Panc1 (cell line): Measurements from ENCODE around the gene LRRC4. TPM values are rescaled to one million over a fixed set of nuclear protein-coding genes. Genes with fewer than 3 reads are reported as not detected.

ENCODE experiments used
- ATAC-seq: fragments of 200-7000 bp; cut with Tn5 transposase; 2 replicates; pipeline ENCODE4 v1.9.1; 2020; ENCODE audit warnings: mild to moderate bottlenecking, moderate library complexity
- BruUV-seq: library from RNA; stranded (reverse); fragments of 400-500 nt; replicated peaks from 2 replicates; lab custom pipeline; 2021; lab: Mats Ljungman, UMichigan
- CTCF ChIA-PET: fragments of 300-600 bp; sonication (Branson Sonifier 250); formaldehyde crosslinking; loops from one replicate; lab custom pipeline; 2022; ENCODE audit warnings: antibody characterized with exemption; lab: Charles Lee
- POLR2A ChIA-PET: fragments of 300-600 bp; sonication (Branson Sonifier 250); formaldehyde crosslinking; loops from one replicate; lab custom pipeline; 2022; ENCODE audit warnings: antibody characterized with exemption; lab: Charles Lee
- DNase-seq: peaks from one replicate; pipeline ENCODE4 v3.0.0-alpha.2; 2010; ENCODE audit warnings: low read depth, low spot score
- H3K27ac ChIP-seq: 2 replicates; pipeline ENCODE4 v1.5.1; 2011; ENCODE audit warnings: mild to moderate bottlenecking, low read length, inconsistent platforms
- H3K27me3 ChIP-seq: fragments of 200-500 bp; sonication (Bioruptor generic); 2 replicates; pipeline ENCODE4 v1.6.0; 2014; ENCODE audit warnings: low read length, inconsistent platforms; ENCODE audit not compliant: control insufficient read depth, insufficient read depth
- H3K36me3 ChIP-seq: fragments of 200-500 bp; sonication (Bioruptor generic); 2 replicates; pipeline ENCODE4 v1.5.1; 2014; ENCODE audit warnings: inconsistent platforms, mild to moderate bottlenecking, low read length, moderate library complexity; ENCODE audit not compliant: control insufficient read depth, insufficient read depth
- H3K4me1 ChIP-seq: 2 replicates; pipeline ENCODE4 v1.5.1; 2011; ENCODE audit warnings: inconsistent platforms, mild to moderate bottlenecking, low read length, moderate library complexity; ENCODE audit not compliant: control insufficient read depth, insufficient read depth
- H3K4me3 ChIP-seq, 2 experiments: 2 replicates each; pipeline ENCODE4 v1.5.1; 2011 to 2012; ENCODE audit warnings: low read depth in 2 of 2, low read length in 2 of 2, mild to moderate bottlenecking in 2 of 2, inconsistent platforms in 1 of 2, moderate library complexity in 1 of 2
- H3K9me3 ChIP-seq: fragments of 200-500 bp; sonication (Bioruptor generic); 2 replicates; pipeline ENCODE4 v1.5.1; 2014; ENCODE audit warnings: low read depth, mild to moderate bottlenecking, inconsistent platforms, low read length, moderate library complexity; ENCODE audit not compliant: control insufficient read depth, insufficient read depth
- CTCF ChIP-seq: fragments of 450-650 bp; IDR thresholded peaks from 2 replicates; pipeline ENCODE4 v1.5.1; 2017; ENCODE audit warnings: mild to moderate bottlenecking
- POLR2AphosphoS5 ChIP-seq: IDR thresholded peaks from 2 replicates; pipeline ENCODE4 v1.6.1; 2012; ENCODE audit warnings: mild to moderate bottlenecking, low read depth, low read length, moderate library complexity
- REST ChIP-seq, 2 experiments: IDR thresholded peaks; 2 replicates each; pipeline ENCODE4 v1.6.1; 2011 to 2012; ENCODE audit warnings: low read depth in 2 of 2, control low read depth in 1 of 2, low read length in 1 of 2, mild to moderate bottlenecking in 1 of 2, moderate library complexity in 1 of 2; ENCODE audit not compliant: insufficient read depth in 1 of 2
- SIN3A ChIP-seq: IDR thresholded peaks from 2 replicates; pipeline ENCODE4 v1.6.1; 2012; ENCODE audit warnings: low read depth, mild to moderate bottlenecking, low read length, moderate library complexity, borderline replicate concordance; ENCODE audit not compliant: insufficient read depth
- TCF7L2 ChIP-seq: IDR thresholded peaks from 2 replicates; pipeline ENCODE4 v1.6.1; 2011; ENCODE audit warnings: mild to moderate bottlenecking, low read depth, low read length, inconsistent platforms
- in situ Hi-C: cut with HindIII; loops from 2 replicates; pipeline ENCODE4 v1.10.0; 2016; ENCODE audit warnings: low sequenced_read_pairs, low pct_unique_long_range_greater_than_20kb
- intact Hi-C: fragments of 100-400 bp; cut with micrococcal nuclease; formaldehyde crosslinking; loops from one replicate; pipeline ENCODE4 v1.10.0; 2022; ENCODE audit not compliant: unreplicated experiment
- total RNA-seq: library from RNA; stranded (reverse); gene quantifications from one replicate; pipeline ENCODE4 v1.2.1, GENCODE V29; 2021; ENCODE audit not compliant: unreplicated experiment

LRRC4 gene
- total RNA-seq, 1 experiment from 2014 or later = not detected

GRCh38 chr7:127993987-127994386 lies 37.2 kb downstream of the LRRC4 start:
- no peak for TF ChIP-seq TCF7L2
- no peak for TF ChIP-seq POLR2AphosphoS5
- TF ChIP-seq CTCF = no peak
- TF ChIP-seq REST (IDR thresholded peaks at IDR 0.05; ENCODE audit: insufficient read depth in 1 of 2, low read depth in 2 of 2, low read length in 1 of 2) = no peak
- no peak for TF ChIP-seq SIN3A
- intact Hi-C loops = no loop called here
- no peak for DNase-seq
- BruUV-seq = no TSS peak
- no peaks in the 10 kb centered on the region for H3K9me3 ChIP-seq
- in situ Hi-C loops = no loop called here
- H3K27ac ChIP-seq = no peak overlapping the region
- no peaks in the 10 kb centered on the region for H3K4me1 ChIP-seq
- H3K27me3 ChIP-seq = no peaks in the 10 kb centered on the region
- H3K4me3 ChIP-seq = no peak overlapping the region
- CTCF ChIA-PET = no interaction called here
- ATAC-seq = no peak
- no peaks in the 10 kb centered on the region for H3K36me3 ChIP-seq
- POLR2A ChIA-PET = no interaction called here

- Histone ChIP-seq H3K27ac (no peak overlapping the region), H3K4me1 (no peaks in the 10 kb centered on the region), H3K9me3 (no peaks in the 10 kb centered on the region), H3K27me3 (no peaks in the 10 kb centered on the region), H3K4me3 (no peak overlapping the region), H3K36me3 (no peaks in the 10 kb centered on the region)
- no peak for DNase-seq
- POLR2A ChIA-PET = no interaction called here
- TF ChIP-seq CTCF = no peak
- no peak for TF ChIP-seq REST (IDR thresholded peaks at IDR 0.05; ENCODE audit: insufficient read depth in 1 of 2, low read depth in 2 of 2, low read length in 1 of 2)
- no peak for TF ChIP-seq SIN3A
- TF ChIP-seq POLR2AphosphoS5 = no peak
- TF ChIP-seq TCF7L2 = no peak
- in situ Hi-C loops = no loop called here
- ATAC-seq = no peak
- intact Hi-C loops = no loop called here
- no TSS peak for BruUV-seq
- CTCF ChIA-PET = no interaction called here
Observed at GRCh38 chr7:127993317-127993716, 37.9 kb downstream of the LRRC4 start.
